Right atrium auricular region (tissue), 2 donors: ENCODE results near the gene TM2D3. TPM values are rescaled to one million over a fixed set of nuclear protein-coding genes. Genes with fewer than 3 reads are reported as not detected.
"Not testable (repeated sequence)": the region's sequence is repeated elsewhere in the genome, so short reads cannot be mapped to it uniquely, and the experiment has no call there.

Experiments
- DNase-seq: peaks from one replicate; pipeline ENCODE4 v3.0.0-alpha.2; 2019; ENCODE audit warnings: low spot score
- H3K27ac ChIP-seq, 2 donors: fragments of 200-600 bp; sonication (generic); 1 replicate in 1 of 2; 2 replicates in 1 of 2; pipeline ENCODE4 v1.5.1; 2016 to 2019
- H3K27me3 ChIP-seq, 2 donors: fragments of 200-600 bp; sonication (generic); one replicate each; pipeline versions ENCODE4 v1.5.1 to v1.6.0; 2017 to 2019
- H3K36me3 ChIP-seq: fragments of 200-600 bp; sonication (generic); one replicate; pipeline ENCODE4 v1.5.1; 2016
- H3K4me1 ChIP-seq, 2 donors: fragments of 200-600 bp; sonication (generic); one replicate each; pipeline versions ENCODE4 v1.5.1 to v1.6.0; 2017 to 2019
- H3K4me3 ChIP-seq, 2 donors: fragments of 200-600 bp; sonication (generic); 1 replicate in 1 of 2; 2 replicates in 1 of 2; pipeline ENCODE4 v1.5.1; 2017 to 2019; ENCODE audit warnings: mild to moderate bottlenecking in 1 of 2, moderate library complexity in 1 of 2
- H3K9me3 ChIP-seq, 2 donors: fragments of 200-600 bp; sonication (generic); one replicate each; pipeline ENCODE4 v1.5.1; 2019
- total RNA-seq, 2 donors: library from RNA; depleted of rRNA; stranded (reverse); fragments of >200 nt; gene quantifications; one replicate each; pipeline ENCODE4 v1.1.0, GENCODE V29; 2016
- TF ChIP-seq, protein P1 (sequence below), 2 donors: fragments of 200-600 bp; sonication (generic); IDR thresholded peaks; one replicate each; pipeline ENCODE4 v1.5.1; 2019; ENCODE audit warnings: antibody characterized with exemption in 2 of 2

TM2D3 gene
- total RNA-seq, 2 donors from 2014 or later: 36.0 to 53.4 TPM

DNA sequence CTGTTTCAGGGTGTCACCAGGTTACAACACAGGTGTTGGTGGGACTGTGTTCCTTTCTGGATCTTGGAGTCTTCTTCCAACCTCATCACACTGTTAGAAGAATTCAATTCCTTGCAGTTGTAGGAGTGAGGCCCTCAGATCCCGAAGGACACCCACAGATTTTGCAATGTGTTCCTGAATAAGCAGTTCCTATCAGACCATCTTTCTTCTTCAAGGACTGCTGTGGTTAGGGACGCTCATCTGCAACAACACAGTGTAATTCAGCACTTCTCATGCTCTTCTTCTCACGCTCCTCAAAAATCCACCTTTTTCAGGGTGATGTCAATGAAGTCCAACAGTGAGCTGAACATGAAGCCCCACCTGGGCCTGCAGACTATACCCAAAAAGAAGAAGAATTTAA lies 18.8 kb downstream of the TM2D3 start:
- DNase-seq: no peak
- no peaks in the 10 kb centered on the region for H3K9me3 ChIP-seq
- no peaks in the 10 kb centered on the region for H3K27me3 ChIP-seq
- no peaks in the 10 kb centered on the region for H3K36me3 ChIP-seq
- H3K4me3 ChIP-seq: no peak overlapping the region
- no peaks in the 10 kb centered on the region for H3K4me1 ChIP-seq
- TF ChIP-seq, protein P1, sequence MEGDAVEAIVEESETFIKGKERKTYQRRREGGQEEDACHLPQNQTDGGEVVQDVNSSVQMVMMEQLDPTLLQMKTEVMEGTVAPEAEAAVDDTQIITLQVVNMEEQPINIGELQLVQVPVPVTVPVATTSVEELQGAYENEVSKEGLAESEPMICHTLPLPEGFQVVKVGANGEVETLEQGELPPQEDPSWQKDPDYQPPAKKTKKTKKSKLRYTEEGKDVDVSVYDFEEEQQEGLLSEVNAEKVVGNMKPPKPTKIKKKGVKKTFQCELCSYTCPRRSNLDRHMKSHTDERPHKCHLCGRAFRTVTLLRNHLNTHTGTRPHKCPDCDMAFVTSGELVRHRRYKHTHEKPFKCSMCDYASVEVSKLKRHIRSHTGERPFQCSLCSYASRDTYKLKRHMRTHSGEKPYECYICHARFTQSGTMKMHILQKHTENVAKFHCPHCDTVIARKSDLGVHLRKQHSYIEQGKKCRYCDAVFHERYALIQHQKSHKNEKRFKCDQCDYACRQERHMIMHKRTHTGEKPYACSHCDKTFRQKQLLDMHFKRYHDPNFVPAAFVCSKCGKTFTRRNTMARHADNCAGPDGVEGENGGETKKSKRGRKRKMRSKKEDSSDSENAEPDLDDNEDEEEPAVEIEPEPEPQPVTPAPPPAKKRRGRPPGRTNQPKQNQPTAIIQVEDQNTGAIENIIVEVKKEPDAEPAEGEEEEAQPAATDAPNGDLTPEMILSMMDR (IDR thresholded peaks at IDR 0.05): no peak
- H3K27ac ChIP-seq: no peak overlapping the region

- not testable (repeated sequence) for H3K9me3 ChIP-seq, H3K4me3 ChIP-seq, DNase-seq, H3K27ac ChIP-seq, H3K4me1 ChIP-seq, H3K36me3 ChIP-seq, H3K27me3 ChIP-seq
Observed at GRCh38 chr15:101626729-101627128, 25.5 kb downstream of the TM2D3 start.

DNA sequence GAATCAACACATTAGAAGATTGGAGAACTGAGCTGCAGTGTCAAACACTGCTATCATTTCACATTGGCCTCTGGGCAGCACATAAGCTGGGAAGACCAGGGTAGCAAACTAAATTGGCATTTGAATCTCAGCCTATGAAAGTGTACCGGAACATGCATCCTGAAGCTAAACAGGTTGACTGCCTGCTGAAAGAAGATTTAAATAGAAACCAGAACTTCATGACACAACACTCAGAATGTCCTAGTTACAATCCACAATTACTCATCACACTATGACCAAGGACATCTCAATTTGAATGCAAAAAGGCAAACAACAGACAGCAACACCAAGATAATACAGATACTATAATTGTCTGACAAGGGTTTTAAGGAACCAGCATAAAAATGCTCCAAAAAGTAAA lies 26.2 kb downstream of the TM2D3 start:
- Histone ChIP-seq H3K27ac (peak overlapping the region; percentile 29 to 41), H3K27me3 (no peaks in the 10 kb centered on the region), H3K36me3 (no peaks in the 10 kb centered on the region), H3K9me3 (no peaks in the 10 kb centered on the region), H3K4me3 (no peak overlapping the region), H3K4me1 (peaks cover 0 to 6% of the 10 kb centered on the region in 2 donors)
- no peak for DNase-seq
- TF ChIP-seq, protein P1 (IDR thresholded peaks at IDR 0.05): no peak

GRCh38 chr15:101625184-101625583 lies 27.0 kb downstream of the TM2D3 start:
- no peak for DNase-seq
- no peaks in the 10 kb centered on the region for H3K27me3 ChIP-seq
- peaks cover 0 to 10% of the 10 kb centered on the region in 2 donors for H3K4me1 ChIP-seq
- peak overlapping the region in 1 of 2 donors; percentile 41 for H3K27ac ChIP-seq
- no peaks in the 10 kb centered on the region for H3K36me3 ChIP-seq
- no peaks in the 10 kb centered on the region for H3K9me3 ChIP-seq
- TF ChIP-seq, protein P1 (IDR thresholded peaks at IDR 0.05): no peak
- no peak overlapping the region for H3K4me3 ChIP-seq

DNA sequence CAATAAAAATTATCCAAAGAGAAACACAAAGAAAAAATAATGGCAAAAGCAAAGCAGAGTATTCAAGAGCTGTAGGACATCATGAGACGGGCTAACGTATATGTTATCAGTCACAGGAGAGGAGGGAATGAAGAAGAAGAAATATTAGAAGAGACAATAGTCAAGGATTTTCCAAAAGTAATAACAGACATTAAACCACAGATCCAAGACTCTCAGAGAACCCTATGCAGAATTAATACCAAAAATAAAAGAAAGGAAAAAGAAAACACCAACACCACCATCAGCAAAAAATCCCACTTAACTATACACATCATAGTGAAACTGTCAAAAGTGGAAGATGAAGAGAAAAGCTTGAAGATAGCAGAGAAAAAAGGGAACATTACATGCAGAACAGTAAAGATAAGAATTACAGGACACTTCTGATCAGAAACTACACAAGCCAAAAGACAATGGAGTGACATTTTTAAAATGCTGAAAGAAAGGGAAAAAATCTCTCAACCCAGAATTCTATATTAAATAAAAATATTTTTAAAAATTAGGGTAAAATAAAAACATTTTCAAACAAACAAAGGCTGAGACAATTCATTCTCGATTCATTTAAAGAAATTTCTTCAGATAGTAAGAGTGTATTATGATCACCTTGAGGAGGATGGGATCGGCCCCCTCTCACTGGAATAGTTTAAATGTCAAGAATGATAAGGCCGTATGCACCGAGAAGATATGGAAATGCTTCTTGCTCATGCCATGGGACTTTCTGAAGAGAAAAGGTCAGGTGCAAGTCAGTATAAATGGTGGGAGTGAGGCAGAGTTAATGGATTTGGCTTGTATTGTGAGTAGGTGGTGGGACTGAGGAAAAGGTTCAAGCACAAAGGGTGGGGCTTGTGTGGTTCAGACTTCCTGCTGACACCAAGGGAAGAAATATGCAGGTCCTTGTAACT lies 28.5 kb downstream of the TM2D3 start:
- no peak for DNase-seq
- Histone ChIP-seq H3K27ac (no peak overlapping the region), H3K27me3 (no peaks in the 10 kb centered on the region), H3K4me3 (no peak overlapping the region), H3K4me1 (peaks cover 0 to 10% of the 10 kb centered on the region in 2 donors), H3K9me3 (no peaks in the 10 kb centered on the region), H3K36me3 (no peaks in the 10 kb centered on the region)
- TF ChIP-seq, protein P1 (IDR thresholded peaks at IDR 0.05): no peak

DNA sequence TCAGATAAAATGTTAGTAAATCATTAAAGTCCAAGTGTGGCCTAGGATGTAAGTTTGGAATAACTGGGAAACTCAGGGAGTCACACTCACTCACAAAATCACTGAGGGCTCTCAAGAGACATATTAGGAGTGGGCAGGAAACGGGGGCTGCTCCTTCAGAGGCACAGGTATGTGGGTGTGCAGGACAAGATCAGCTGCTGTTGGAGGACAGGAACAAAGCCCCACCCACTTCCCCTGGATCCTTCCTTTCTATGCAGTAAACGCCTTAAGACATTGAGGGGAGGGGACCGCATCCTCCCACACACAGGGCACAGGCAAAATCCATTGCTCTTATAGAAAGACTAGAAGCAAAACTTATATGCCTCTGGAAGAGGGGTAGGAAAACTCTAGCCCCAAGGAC lies 30.2 kb downstream of the TM2D3 start:
- Histone ChIP-seq H3K27me3 (no peaks in the 10 kb centered on the region), H3K27ac (no peak overlapping the region), H3K36me3 (no peaks in the 10 kb centered on the region), H3K9me3 (no peaks in the 10 kb centered on the region), H3K4me1 (peaks cover 0 to 25% of the 10 kb centered on the region in 2 donors), H3K4me3 (no peak overlapping the region)
- DNase-seq: no peak
- TF ChIP-seq, protein P1 (IDR thresholded peaks at IDR 0.05): no peak
